GOT3 (cell line): ENCODE data around the gene CGA.
"Not testable (repeated sequence)": the region's sequence is repeated elsewhere in the genome, so short reads cannot be mapped to it uniquely, and the experiment has no call there.

Experiments used
- DNase-seq: peaks from one replicate; lab custom pipeline; 2025; ENCODE audit warnings: mixed read lengths; lab: John Stamatoyannopoulos, UW

CGA gene

DNA sequence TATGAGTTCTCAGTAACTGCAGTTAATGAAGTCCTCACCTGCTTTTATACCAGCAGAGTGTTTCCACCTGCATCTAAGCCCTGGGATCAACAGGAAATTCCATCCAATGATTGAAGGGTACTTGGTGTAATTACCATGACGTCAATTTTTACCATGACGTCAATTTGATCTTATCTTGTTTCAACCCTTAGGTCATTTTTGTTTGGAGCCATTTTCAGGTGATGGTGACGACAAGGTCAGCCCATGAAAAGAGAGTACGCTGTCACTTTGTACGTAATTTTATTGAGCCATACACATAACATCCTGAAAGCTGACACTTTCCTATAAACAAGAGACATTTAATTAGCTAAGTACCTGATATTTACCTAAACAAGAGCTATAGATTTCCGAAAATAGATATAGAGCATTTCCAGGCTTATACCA is at the start of gene CGA:
TSS of gene CGA (minus strand) at position 20 of the 423 bp plus-strand sequence. CDS start 6,906 bp downstream, outside the sequence.
- DNase-seq = no peak

DNA sequence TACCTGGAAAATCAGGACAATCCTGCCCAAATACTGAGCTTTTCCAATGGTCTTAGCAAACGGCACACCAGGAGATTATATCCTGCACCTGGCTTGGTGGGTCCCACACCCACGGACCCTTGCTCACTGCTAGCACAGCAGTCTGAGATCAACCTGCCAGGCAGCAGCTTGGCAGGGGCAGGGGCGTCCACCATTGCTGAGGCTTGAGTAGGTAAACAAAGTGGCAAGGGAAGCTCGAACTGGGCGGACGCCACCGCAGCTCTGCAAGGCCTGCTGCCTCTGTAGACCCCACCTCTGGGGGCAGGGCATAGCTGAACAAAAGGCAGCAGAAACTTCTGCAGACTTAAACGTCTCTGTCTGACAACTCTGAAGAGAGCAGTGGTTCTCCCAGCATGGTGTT is 45.0 kb upstream of the CGA start:
- not testable (repeated sequence) for DNase-seq

DNA sequence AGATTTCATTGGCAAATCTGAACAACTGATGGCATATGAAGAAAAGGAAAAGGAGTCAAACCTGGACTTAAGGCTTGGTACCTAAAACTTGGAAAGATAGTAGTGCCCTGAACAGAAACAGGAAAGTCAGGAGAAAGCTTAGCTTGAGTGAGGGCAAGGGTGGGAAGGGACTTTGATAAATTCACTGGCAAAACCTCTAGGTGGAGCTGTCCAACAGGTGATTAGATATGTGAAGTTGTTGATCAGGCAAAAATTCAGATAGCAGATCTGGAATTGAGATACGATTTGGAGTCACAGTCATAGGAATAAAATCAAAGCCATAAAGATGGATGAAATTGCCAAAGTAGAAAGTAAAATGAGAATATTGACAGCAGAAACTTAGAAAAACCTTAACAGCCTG is 44.3 kb upstream of the CGA start:
- no peak for DNase-seq

DNA sequence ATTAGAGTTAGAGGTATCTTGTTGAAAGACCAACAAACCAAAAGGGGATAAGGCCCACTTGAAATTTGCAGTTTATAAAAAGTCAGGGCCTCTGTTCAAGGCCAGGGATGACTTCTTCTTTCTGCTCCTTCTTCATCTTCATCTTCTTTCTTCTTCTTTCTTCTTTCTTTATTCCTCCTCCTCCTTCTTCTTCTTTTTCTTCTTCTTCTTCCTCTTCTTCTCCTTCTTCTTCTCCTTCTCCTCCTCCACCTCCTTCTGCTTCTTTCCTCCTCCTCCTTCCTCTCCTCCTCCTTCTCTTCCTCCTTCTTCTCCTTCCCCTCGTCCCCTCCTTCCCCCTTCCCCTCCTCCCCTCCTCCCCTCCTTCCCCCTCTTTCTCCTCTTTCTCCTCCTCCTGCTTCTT is 42.1 kb upstream of the CGA start:
- DNase-seq = no peak

DNA sequence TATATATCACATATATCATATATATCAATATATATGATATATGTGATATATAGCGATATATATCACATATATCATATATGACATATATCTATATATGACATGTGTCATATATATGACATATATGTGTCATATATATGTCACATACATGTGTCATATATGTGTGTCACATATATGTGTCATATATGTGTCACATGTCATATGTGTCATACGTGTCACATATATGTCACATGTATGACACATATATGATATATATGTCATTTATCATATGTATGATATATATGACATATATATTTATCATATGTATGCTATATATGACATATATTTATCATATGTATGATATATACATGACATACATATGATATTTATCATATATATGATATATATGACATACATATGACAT is 32.8 kb upstream of the CGA start:
- no peak for DNase-seq

DNA sequence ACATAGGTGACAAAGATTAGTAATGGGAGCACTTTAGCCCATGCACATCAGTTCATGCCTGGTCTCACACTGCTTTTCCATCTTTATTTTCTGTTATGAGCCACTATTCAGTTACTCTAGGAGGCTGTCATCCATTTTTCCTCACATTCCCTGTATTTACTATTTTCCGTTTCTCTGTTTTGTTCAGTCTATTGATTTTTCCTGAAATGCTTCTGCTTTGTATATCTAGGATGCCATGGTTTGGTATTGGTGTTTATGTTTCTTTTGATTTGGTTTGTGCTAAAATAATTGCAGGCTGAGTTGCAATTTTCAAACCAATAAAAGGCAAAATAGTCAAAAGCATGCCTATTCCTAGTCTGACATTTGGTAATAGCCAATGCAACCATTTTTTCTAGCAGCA is 31.6 kb upstream of the CGA start:
- DNase-seq = no peak

DNA sequence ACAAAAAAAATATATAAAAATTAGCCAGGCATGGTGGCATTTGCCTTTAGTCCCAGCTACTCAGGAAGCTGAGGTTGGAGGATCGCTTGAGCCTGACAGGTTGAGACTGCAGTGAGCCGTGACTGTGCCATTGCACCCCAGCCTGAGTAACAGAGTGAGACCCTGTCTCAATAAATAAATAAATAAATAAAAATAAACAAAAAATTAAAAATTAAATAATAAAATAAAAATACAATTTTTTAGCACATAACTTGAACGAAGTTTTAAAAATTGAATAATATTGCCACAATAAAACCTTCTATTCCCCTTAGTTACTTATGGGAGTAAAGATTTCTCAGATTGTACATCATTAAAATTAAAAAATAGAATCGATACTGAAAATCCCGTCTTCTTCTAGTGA is 29.2 kb upstream of the CGA start:
- no peak for DNase-seq

DNA sequence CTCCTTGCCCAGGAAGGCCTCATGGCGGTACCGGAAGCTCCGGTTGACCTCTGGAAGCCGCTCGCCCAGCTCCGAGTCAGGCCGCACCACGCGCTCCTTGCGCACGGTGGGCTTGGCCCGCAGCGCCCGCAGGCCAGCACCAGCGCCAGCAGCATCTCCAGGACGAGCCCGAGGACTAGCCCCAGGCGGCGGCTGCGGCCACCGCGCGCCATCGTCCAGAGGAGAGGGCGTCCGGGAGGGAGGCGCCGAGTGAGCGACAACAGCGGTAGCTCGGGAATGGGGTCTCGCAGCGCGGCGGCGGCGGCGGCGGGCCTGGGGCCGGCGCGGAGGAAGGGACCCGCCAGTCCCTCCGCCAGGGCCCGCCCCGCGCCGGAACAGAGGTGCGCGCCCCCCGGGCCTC is 27.6 kb upstream of the CGA start:
- DNase-seq = no peak

DNA sequence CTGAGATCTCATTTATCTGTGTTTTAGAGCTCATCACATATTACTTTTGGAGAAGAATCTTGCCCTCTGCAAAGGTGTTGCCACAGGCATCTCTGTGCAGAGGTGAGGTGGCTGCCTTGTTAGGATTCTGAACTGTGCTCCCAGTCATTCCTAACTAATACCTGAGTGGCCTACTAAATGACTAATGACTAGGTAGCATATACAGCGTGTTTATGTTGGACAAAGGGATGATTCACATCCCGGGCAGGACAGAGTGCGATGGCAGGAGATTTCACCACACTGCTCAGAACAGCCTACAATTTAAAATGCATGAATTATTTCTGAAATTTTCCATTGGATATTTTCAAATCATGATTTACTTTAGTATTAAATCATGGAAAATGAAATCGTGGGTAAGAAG is 23.1 kb upstream of the CGA start:
- DNase-seq = no peak

DNA sequence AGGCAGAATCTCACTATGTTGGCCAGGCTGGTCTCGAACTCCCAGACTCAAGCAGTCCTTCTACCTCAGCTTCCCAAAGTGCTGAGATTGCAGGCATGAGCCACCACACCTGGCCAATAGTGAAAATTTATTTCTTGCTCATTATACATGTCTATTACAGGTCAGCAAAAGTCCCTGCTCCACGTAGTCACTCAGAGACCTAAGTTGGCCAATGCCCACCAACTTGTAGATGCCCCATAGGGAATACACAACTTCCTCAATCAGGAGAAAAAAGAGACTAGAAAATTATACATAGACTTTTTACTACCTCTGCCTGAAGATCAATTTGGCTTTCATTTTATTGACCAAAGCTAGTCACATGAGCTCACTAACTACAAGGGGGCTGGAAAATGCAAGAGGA is 22.0 kb upstream of the CGA start:
- no peak for DNase-seq

DNA sequence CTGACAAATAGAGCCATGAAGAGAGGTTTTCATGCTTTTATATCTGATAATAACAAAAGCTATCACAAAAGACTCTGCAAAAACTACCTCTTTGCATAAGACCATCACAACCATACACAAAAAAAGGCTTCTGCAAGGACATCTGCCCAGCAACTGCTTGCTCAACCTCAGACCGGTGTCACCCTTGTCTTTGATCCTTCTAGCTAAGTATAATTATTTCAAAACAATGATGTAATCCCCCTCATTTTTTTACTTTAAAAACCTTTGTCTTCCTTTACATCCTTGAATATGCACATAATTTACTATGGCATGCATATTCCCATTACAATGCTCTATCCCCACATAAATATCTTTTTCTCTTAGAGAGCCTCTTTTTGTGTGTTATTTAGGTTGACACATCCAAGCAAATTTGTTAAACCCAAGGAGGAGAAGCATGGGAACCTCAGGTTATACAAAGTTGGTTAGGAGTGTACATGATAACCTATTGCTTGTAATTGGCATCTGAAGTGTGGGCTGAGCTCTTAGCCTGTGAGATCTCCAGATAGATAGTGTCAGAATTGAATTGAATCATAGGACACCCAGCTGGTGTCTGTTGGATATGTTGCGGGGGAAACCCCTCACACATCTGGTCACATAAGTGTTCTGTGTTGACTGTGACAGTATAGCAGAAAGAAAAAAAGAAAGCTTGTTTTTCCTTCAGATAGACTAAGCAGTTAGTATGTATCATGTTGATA is 20.7 kb upstream of the CGA start:
- DNase-seq = no peak

DNA sequence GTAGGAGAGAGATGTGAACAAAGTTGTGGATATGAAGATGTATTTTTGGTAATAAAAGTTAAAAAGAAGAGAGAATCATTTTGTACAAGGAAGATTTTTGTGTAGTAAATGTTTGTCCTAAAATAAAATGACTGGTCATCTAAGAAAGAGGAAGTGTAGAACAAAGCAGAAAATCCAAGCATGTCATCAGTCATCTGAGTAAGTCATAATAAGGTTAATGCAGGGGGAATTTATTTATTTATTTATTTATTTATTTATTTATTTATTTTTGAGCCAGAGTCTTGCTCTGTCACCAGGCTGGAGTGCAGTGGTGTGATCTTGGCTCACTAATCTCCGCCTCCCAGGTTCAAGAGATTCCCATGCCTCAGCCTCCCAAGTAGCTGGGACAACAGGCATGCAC is 15.7 kb upstream of the CGA start:
- DNase-seq = no peak

DNA sequence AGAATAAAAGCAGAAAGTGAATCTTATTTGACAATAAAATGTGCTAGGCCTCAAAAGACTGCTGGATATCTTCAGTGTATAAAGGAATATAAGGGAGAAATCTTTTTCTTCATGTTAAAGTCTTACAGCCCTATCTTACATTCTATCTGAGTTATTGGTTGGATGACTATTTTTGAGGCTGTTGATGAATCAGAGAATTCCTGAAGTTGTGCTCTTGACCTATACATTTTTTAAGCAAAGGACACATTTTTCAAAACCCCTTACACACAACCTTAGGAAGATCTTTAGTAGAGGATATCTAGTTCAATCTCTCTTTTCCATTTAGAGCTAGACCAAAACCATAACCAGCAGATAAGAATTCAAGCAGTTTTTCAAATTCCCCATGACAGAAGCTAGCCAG is 10.9 kb upstream of the CGA start:
- no peak for DNase-seq

DNA sequence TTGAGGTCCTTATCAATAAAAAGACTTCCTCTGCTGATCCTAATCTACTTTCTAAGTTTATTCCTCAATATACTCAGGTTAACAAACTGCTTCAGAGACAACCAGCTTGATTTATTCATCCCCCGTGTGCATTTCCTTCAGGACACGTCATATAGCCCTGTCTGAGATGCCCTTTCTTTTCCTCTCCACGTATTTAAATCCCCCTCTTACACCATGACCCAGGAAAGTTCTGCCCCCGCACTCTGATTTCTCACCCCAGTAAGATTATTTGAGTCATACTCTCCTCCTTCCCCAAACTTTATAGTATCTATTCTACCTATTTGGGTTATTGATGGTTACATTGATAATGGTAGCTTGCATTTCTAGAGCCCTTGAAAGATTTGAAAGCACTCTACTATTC is 9.8 kb upstream of the CGA start:
- DNase-seq = no peak

DNA sequence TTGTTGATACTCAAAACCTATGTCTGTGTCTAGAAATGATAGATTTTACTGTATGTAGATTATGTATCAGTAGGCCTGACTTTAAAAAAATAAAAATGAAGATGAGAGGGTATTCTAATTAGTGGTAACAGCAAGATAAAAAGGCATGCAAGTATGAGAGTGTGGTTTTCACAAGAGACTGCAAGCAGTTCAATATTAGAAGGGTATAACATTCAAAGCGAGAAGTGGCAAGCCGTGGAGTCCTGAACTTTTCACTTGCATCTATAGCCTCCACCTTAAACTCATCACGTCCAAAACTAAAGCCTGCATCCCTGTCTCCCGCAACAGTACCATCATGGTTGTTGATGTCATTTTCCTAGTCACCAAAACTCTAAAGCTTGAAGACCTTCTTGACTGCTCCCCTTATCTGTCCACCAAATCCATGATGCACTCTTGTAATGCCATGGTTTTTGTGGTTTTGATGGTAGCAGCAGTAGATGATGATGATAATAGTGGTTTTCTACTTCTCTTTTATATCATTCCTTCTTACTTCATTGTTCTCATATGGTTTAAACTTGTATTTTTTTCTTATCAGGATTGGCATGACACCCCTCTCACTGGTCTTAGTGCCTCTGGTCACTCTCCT is 9.2 kb upstream of the CGA start:
- no peak for DNase-seq

DNA sequence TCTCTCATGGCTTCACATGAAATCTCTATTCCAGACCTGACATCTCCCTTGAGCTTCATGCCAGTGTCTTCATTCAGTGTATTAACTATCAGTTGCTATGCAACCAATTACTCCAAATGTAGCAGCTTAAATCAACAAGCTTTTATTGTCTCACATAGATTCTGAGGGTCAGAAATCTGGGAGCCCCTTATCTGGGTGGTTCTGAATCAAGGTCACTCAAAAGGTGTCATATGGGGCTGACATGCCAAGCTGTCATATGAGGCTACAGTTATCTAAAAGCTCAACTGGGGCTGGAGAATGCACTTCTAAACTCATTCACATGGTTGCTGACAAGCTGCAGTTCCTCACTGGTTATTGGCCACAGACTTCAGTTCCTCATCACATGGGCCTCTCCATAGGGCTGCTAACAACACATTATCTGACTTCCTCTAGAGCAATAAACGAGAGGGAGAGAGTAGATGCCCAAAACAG is 7.3 kb upstream of the CGA start:
- DNase-seq = no peak

DNA sequence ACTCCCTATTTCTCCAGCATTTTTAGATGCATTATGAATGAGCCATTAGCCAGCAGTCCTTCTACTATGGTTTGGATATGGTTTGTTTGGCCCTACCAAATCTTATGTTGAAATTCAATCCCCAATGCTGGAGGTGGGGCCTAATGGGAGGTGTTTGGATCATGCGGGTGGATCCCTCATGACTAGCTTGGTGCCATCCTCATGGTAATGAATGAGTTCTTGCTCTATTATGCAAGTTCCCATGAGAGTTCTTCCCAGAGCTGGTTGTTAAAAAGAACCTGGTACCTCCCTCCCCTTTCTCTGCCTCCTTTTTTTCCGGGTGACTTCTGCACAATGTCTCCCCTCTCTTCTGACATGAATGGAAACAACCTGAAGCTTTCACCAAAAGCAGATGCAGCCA is 6.2 kb upstream of the CGA start:
- no peak for DNase-seq

DNA sequence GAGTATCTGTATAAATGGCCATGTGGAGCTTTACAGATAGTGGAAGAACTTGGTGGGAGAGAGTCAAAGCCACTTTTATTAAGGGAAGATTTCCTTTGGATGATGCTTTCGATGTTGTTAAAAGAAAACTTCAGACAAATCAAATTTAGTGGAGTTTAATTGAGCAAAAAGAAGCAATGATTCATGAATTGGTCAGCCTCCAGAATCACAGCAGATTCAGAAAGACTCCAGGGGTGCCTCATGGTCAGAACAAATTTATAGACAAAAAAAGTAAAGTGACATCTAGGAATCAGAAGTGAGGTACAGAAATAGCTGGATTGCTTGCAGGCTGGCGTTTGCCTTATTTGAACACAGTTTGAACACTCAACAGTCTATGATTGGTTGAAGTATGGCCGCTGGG is 5.3 kb upstream of the CGA start:
- no peak for DNase-seq

DNA sequence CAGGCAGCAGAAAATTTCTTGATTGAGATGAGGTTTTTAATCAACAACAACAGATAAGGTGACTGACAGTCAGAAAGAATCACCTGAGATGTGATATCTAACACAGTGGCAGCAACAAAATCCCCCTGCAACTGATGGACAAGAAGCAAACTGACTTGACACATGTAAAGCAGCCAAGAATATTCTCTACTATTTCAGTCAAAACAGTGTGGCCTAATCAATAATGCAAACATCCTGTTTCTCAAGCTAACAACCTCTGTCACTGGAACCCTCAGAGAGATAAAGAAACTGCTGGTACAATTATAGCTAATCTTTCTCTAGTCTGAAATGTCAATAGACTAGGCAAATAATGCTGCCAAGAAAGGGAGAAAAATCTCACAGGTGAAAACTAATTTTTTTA is 4.6 kb upstream of the CGA start:
- DNase-seq = no peak

DNA sequence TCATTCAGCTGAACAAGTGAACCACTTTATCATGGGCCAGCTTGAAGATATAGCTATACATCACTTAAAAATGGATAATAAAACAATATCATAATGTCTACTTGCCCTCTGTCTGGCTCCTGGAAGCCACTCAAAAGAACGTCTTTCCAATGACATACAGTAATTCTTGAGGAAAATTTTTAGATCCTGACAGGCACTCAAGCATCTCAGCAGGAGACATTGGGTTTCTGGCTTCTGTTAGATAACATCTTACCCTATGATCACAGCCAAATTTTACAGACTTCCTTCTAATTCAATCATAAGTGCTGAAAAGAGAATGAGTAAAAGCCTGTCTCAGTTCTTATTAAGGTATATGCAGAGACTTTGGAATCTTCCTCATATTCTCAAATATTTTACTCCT is 330 bp downstream of the CGA start:
- DNase-seq = no peak

DNA sequence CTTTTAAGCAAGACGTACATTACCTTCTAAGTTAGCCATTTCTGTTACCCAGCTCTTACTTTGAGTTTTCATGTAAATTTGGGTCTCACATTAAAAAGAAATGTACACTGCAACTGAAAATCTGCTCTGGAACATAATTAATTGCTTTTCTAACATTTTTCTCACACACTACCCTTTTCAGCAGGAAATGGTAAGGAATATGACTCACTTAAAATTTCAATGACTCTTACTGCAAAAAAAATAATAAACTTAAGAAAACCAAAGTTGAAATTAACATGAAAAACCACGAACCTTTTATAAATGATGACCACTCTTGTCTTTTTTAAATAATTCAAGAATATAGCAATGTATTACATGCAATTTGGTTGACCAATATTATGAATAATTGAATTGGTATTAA is 1.3 kb downstream of the CGA start:
- no peak for DNase-seq

DNA sequence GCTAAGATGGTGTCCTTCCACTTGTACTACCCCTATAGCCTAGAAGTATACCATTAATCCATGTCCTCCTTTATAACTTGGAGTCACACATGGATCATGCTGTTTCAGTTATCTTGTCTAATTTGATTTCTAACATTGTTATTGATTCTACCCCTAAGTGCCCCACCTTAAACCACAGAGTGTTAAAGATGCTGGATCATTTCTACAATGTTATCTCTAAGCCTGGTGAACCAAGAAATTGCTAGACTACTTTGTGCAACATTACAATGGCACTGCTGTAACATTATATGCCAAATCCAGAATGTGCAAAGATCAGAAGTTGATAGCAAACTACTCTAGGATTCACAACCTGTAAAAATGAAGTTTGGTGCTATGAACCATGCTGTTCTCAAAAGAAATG is 1.7 kb downstream of the CGA start:
- no peak for DNase-seq

DNA sequence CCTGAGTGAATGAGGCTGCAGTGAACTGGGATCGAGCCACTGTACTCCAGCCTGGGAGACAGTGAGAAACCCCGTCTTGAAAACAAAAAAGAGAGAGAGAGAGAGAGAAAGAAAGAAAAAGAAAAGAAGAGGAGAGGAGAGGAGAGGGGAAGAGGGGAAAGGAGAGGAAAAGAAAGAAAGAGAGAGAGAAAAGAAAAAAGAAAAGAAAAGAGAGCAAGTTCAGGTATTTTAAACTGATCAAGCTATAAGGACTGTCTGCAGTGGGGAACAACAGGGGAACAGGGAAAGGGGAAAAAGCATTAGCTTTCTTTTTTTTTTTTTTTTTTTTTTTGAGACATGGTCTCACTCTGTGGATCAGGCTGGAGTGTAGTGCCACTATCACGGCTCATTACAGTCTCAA is 2.5 kb downstream of the CGA start:
- DNase-seq = no peak

DNA sequence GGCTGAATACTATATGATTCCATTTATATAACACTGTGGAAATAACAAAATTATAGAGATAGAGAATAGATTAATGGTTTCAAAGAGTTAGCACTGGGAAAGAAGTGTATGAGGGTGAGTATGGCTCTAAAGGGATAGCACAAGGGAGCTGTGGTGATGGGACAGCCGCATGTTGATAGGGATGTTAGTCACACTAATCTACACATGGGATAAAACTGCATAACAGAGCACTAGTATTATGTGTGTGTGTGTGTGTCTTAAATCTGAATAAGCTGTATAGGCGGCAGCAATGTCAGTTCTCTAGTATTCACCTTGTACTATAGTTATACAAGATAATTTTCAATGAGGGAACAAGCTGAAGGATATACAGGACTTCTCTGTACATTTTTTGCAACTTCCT is 5.8 kb downstream of the CGA start:
- DNase-seq = no peak
